Astrocyte (in vitro differentiated cells and primary cell): ENCODE data around the gene TLE5. TPM values are rescaled to one million over a fixed set of nuclear protein-coding genes. Genes with fewer than 3 reads are reported as not detected.

Source experiments
- DNase-seq: peaks from one replicate; pipeline ENCODE4 v3.0.0-alpha.2; 2010; ENCODE audit warnings: low read depth
- FAIRE-seq: peaks from 2 replicates; lab custom pipeline; 2011; peaks lifted over from hg19 to GRCh38; lab: Jason Lieb, UNC
- H2AFZ ChIP-seq: 2 replicates; pipeline ENCODE4 v1.6.0; 2012; ENCODE audit warnings: low read depth, low read length, inconsistent platforms
- H3K27ac ChIP-seq: 2 replicates; pipeline ENCODE4 v1.5.1; 2011; ENCODE audit warnings: low read depth, low read length, inconsistent platforms
- H3K27me3 ChIP-seq: 2 replicates; pipeline ENCODE4 v1.6.0; 2011; ENCODE audit warnings: low read length, inconsistent platforms; ENCODE audit not compliant: insufficient read depth
- H3K36me3 ChIP-seq: 2 replicates; pipeline ENCODE4 v1.5.1; 2011; ENCODE audit warnings: low read length, inconsistent platforms; ENCODE audit not compliant: insufficient read depth
- H3K4me1 ChIP-seq: 2 replicates; pipeline ENCODE4 v1.5.1; 2011; ENCODE audit warnings: low read length, inconsistent platforms; ENCODE audit not compliant: insufficient read depth
- H3K4me2 ChIP-seq: 2 replicates; pipeline ENCODE4 v1.6.0; 2012; ENCODE audit warnings: low read length, inconsistent platforms
- H3K4me3 ChIP-seq: 2 replicates; pipeline ENCODE4 v1.5.1; 2011; ENCODE audit warnings: low read depth, mild to moderate bottlenecking, low read length, inconsistent platforms; ENCODE audit not compliant: insufficient read depth
- H3K79me2 ChIP-seq: 2 replicates; pipeline ENCODE4 v1.6.0; 2012; ENCODE audit warnings: mild to moderate bottlenecking, low read length, inconsistent platforms; ENCODE audit not compliant: insufficient read depth
- H3K9ac ChIP-seq: 2 replicates; pipeline ENCODE4 v1.6.0; 2012; ENCODE audit warnings: mild to moderate bottlenecking, low read length, inconsistent platforms
- H3K9me3 ChIP-seq: 2 replicates; pipeline ENCODE4 v1.5.1; 2012; ENCODE audit warnings: low read depth, mild to moderate bottlenecking, low read length, inconsistent platforms; ENCODE audit not compliant: insufficient read depth
- H4K20me1 ChIP-seq: 2 replicates; pipeline ENCODE4 v1.6.0; 2012; ENCODE audit warnings: low read length, inconsistent platforms; ENCODE audit not compliant: insufficient read depth
- H3K27ac Mint-ChIP-seq: one replicate; pipeline ENCODE4 v1.8.0; 2021; ENCODE audit warnings: mild to moderate bottlenecking, mixed read lengths; ENCODE audit not compliant: unreplicated experiment
- H3K27me3 Mint-ChIP-seq: one replicate; pipeline ENCODE4 v1.8.0; 2021; ENCODE audit warnings: low read depth, mixed read lengths; ENCODE audit not compliant: unreplicated experiment
- H3K36me3 Mint-ChIP-seq: one replicate; pipeline ENCODE4 v1.8.0; 2021; ENCODE audit warnings: low read depth, mixed read lengths; ENCODE audit not compliant: unreplicated experiment
- H3K4me1 Mint-ChIP-seq: one replicate; pipeline ENCODE4 v1.8.0; 2021; ENCODE audit warnings: low read depth, mixed read lengths; ENCODE audit not compliant: unreplicated experiment
- H3K4me3 Mint-ChIP-seq: one replicate; pipeline ENCODE4 v1.8.0; 2021; ENCODE audit warnings: mild to moderate bottlenecking, moderate library complexity, mixed read lengths; ENCODE audit not compliant: unreplicated experiment
- H3K9me3 Mint-ChIP-seq: one replicate; pipeline ENCODE4 v1.8.0; 2021; ENCODE audit warnings: mild to moderate bottlenecking, mixed read lengths; ENCODE audit not compliant: unreplicated experiment
- CTCF ChIP-seq: IDR thresholded peaks from 2 replicates; pipeline ENCODE4 v1.5.1; 2011; ENCODE audit warnings: low read depth, mild to moderate bottlenecking, inconsistent platforms, low read length, moderate library complexity; ENCODE audit not compliant: insufficient read depth
- EZH2 ChIP-seq: IDR thresholded peaks from 2 replicates; pipeline ENCODE4 v1.6.1; 2012; ENCODE audit warnings: mild to moderate bottlenecking, low read length, inconsistent platforms; ENCODE audit not compliant: insufficient read depth
- total RNA-seq: library from RNA; stranded (reverse); gene quantifications from 2 replicates; pipeline ENCODE4 v1.2.1, GENCODE V29; 2021

Gene TLE5
- total RNA-seq, 1 donor from 2014 or later, result 210 TPM

DNA sequence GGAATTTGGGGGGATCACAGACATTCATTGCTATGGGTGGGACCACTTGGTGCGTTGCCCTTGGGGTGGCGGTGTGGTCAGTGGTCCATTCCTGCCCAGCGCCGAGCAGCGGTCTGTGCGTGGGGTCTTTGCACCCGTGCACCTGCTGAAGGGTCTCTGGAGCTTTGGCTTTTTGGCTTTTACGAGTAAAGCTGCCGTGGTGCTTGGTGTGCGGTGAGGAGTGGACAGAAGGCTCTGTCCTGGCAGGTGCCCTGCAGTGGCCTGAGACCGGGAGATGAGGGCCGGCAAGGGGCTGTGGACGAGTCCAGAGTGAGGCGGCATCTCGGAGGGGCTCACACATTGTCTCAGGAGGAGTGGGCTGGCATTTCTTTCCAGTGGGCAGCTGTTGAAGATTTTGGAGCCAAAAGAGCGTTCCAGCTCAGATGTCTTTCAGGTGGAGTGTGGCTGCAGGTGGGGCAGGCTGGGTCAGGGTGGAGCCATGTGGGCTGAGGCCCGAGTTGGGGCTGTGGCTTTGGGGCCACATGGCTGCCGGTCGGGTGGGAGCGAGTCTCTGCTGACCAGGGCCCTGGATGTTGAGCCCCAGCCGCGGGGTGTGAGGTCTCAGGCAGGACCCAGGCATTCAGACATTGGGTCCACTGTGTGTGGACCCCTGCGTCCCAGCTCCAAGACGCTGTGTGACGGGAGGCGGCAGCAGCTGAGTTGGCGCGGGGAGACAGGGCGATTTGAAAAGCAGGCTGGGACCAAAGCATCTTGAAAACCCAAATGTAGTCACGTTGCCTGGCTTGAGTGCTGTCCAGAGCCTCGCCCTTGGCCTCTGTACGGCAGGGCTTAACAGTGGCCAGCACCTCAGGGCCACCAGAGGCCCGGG lies 43.6 kb upstream of the TLE5 start:
- Histone ChIP-seq H3K27ac (no peak overlapping the region), H3K4me2 (no peak overlapping the region), H3K4me3 (no peak overlapping the region), H4K20me1 (peaks cover 92% of the 10 kb centered on the region), H3K4me1 (no peaks in the 10 kb centered on the region), H2AFZ (no peak overlapping the region), H3K9ac (no peak overlapping the region), H3K36me3 (no peaks in the 10 kb centered on the region), H3K27me3 (no peaks in the 10 kb centered on the region), H3K79me2 (peaks cover 90% of the 10 kb centered on the region), H3K9me3 (no peaks in the 10 kb centered on the region)
- Mint-ChIP-seq H3K9me3 (no peaks in the 10 kb centered on the region), H3K27me3 (peaks cover 6% of the 10 kb centered on the region), H3K4me3 (no peak overlapping the region), H3K36me3 (peaks cover 3% of the 10 kb centered on the region), H3K4me1 (no peaks in the 10 kb centered on the region), H3K27ac (no peak overlapping the region)
- FAIRE-seq (no peak), DNase-seq (no peak)
- TF ChIP-seq EZH2 (no peak), CTCF (no peak)

DNA sequence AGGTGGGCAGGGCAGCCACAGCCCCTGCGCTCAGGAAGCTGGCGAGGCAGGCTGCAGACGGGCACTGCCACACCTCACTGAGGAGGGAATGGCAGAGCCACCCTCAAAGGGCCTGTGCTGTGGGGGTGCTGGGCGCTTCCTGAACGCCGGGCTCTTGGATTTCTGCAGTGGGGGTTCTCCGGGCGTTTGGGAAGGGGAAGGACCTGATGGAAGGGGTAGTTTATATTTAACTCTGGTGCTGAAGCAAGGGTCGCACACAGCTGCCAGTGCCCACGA lies 42.4 kb upstream of the TLE5 start:
- DNase-seq (no peak), FAIRE-seq (no peak)
- Mint-ChIP-seq H3K27ac (no peak overlapping the region), H3K4me3 (no peak overlapping the region), H3K4me1 (no peaks in the 10 kb centered on the region), H3K27me3 (peaks cover 4% of the 10 kb centered on the region), H3K9me3 (no peaks in the 10 kb centered on the region), H3K36me3 (peaks cover 3% of the 10 kb centered on the region)
- Histone ChIP-seq H3K79me2 (peaks cover 94% of the 10 kb centered on the region), H3K4me2 (no peak overlapping the region), H2AFZ (no peak overlapping the region), H3K36me3 (no peaks in the 10 kb centered on the region), H3K27ac (no peak overlapping the region), H4K20me1 (peaks cover 94% of the 10 kb centered on the region), H3K27me3 (no peaks in the 10 kb centered on the region), H3K9ac (no peak overlapping the region), H3K9me3 (no peaks in the 10 kb centered on the region), H3K4me1 (no peaks in the 10 kb centered on the region), H3K4me3 (no peak overlapping the region)
- TF ChIP-seq CTCF, result no peak
- no peak for TF ChIP-seq EZH2
